Hematopoietic multipotent progenitor cell treated with erythropoietin and hydrocortisone succinate and interleukin-3 and kit ligand, for 17 days (in vitro differentiated cells): Measurements from ENCODE around the gene PLEKHG4.

Experiments
- DNase-seq: peaks from one replicate; pipeline ENCODE4 v3.0.0-alpha.2; 2015; ENCODE audit warnings: low spot score

The PLEKHG4 gene

DNA sequence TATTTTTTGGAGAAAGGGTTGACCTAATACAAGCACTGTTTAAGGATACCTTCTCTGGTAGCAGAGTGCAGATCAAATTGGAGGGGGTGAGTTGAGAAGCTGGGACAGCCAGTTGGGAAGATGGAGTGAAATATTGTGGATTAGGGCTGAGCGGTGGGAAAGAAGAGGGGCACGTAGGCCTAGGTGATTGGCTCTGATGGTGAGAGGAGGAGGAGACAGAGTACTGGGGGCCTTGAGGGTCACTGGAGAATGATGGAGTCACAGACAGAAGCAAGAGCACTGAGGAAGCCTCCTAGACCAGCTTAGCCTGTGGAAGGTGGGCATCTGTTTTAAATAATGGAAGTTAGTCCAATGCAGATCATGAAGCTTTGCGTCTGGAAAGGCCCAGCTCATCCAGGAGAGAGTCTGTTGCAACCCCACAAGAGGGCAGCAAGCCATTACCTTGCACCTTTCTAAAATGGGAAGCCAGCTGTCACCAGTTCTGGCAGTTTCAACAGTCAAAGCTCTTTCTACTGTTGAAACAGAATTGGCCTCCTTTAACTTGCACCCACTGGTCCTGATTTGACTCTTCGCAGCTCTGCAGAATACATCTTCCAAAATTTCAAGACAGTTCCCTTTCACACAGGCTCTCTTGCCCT, 18.8 kb upstream of the PLEKHG4 start:
- peak; percentile 80 for DNase-seq

GRCh38 chr16:67263201-67263600, 16.1 kb upstream of the PLEKHG4 start:
- no peak for DNase-seq

DNA sequence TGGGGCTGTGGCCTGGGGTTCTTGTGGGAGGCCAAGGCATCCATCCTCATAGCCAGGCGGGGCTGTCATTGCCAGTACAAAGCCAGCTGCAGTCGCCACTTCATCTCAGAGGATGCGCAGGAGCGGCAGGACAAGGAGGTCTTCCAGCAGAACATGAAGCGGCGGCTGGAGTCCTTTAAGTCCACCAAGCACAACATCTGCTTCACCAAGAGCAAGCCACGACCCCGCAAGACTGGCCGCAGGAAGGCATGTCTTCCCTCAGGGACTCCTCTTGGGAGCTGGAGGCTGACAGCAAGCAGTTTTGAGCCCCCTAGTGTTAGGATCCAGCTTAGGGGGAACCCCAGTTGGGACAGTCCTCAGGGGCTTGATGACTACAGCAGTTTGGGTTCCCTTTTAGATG, 15.1 kb upstream of the PLEKHG4 start:
- DNase-seq = no peak

- DNase-seq = no peak
Measured at GRCh38 chr16:67264866-67265265, 14.5 kb upstream of the PLEKHG4 start.

DNA sequence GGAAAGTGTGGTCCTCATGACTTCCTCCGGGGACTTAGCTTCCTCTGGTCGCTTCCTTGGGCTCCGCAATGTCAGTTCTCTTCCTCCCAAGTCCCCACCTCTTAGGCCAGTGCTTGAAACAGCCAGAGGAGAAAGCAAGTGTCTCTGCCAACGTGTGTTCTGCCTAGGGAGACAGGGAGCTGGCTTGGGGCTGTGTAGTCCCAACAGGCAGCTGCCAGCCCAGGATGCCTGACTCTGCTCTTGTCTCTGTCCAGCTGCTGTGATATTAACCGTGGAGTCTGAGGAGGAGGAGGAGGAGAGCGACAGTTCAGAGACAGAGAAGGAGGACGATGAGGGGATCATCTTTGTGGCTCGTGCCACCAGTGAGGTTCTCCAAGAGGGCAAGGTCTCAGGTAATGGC, 13.5 kb upstream of the PLEKHG4 start:
- DNase-seq = no peak

DNA sequence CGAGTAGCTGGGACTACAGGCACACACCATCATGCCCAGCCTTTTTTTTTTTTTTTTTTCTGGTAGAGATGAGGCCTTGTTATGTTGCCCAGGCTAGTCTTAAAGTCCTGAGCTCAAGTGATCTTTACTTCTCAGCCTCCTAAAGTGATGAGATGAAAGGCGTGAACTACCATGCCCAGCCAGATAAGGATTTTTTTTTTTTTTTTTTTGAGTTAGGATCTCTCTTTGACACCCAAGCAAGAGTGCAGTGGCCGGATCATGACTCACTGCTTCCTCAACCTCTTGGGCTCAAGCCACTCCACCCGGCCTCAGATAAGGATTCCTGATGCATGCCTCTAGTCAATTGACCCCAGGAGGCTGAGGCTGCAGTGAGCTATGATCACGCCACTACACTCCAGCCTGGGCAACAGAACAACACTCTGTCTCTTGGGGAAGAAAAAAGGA, 11.2 kb upstream of the PLEKHG4 start:
- DNase-seq = peak; percentile 94

DNA sequence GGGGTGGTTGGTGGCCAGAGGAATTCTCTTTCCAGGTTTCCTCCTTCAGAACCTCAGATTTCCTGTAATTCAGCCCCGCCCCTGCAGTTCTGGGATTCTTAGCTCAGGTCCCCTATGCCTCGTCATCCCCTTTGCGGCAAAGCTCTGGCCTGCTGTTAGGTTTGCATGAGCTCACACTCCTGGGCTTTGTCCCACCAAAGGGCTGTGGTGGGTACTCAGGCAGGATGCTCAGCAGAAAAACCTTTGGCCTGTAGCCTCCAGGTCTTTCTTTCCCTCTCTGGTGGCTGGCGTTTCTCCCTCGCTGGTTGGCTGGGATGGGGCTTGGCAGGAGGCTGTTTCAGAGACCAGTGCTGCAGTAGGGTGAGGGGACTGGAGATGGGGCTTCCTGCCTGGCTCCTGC, 9.6 kb upstream of the PLEKHG4 start:
- DNase-seq = no peak

- no peak for DNase-seq
Measured at GRCh38 chr16:67270931-67271338, 8.4 kb upstream of the PLEKHG4 start.

GRCh38 chr16:67271446-67271845, 7.9 kb upstream of the PLEKHG4 start:
- no peak for DNase-seq

GRCh38 chr16:67275321-67275720, 4.0 kb upstream of the PLEKHG4 start:
- no peak for DNase-seq

DNA sequence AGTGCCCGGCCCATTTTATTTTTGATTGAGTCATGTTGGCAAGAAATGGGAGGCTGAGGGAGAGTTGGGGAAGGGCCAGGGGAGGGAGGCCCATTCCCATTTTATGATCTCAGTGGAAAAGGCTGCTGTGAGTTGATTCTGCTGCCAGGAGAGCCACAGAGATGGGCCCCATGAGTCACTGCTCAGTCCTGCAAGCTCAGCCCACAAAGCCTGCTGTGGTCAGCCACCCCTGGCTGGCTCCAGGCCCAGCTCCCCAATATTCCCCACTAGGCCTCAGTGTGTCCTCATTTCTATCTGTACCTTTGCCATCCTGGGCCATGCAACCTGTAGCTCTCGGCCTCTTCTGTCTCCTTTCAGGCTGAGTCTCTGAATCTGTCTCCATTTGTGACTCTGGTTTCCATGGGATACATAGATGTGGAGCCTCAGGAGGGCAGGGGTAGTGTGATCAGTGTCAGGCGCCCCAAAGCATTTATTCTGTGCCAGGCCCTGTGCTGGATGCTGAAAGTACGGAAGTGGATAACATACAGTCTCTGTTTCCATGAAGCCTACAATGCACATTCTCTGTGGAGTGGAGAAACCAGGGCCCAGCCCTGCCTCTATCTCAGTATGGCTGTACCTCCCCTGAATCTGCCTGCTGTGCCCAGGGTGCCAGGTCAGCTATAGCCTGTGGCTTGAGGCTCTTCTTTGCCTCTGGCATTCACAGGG, 1.9 kb upstream of the PLEKHG4 start:
- peak; percentile 45 for DNase-seq

DNA sequence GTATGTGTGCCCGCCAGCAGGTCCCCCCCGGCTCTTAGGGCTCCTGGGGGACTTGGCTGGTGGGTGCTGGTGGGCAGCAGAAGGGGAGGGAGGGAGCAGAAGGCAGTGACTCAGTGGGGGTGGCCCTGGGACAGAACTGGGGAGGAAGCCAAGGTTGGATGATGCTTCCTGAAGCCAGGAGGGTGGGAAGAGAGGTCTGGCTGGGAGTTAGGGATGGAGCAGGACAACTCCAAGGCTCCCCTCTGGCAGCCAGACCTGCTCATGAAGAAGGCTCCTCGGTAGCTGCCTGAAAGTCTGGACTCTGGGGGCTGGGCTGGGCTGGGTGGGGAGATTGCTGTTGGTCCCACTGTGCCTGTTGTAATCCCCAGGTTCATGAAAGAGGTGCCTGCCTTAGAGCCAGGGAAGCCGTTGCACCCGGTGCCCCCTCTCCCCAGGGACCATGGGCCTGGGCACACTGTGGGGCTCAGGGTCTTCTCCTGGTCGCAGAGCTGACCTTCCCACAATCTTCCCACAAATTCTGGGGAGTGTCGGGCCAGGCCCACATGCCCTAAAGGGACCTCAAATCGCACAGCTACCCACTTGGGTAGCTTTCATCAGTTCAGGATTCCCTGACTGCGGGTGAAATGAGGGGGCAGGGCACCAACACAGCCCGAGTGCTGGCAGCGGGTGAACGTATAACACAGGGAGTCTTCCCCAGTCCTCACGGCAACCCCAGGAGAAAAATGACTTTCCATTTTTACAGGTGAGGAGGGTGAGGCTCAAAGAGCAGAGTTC, 1.1 kb upstream of the PLEKHG4 start:
- DNase-seq = no peak

- DNase-seq = peak; percentile 57
Measured at GRCh38 chr16:67278773-67279295, 498 bp upstream of the PLEKHG4 start.

DNA sequence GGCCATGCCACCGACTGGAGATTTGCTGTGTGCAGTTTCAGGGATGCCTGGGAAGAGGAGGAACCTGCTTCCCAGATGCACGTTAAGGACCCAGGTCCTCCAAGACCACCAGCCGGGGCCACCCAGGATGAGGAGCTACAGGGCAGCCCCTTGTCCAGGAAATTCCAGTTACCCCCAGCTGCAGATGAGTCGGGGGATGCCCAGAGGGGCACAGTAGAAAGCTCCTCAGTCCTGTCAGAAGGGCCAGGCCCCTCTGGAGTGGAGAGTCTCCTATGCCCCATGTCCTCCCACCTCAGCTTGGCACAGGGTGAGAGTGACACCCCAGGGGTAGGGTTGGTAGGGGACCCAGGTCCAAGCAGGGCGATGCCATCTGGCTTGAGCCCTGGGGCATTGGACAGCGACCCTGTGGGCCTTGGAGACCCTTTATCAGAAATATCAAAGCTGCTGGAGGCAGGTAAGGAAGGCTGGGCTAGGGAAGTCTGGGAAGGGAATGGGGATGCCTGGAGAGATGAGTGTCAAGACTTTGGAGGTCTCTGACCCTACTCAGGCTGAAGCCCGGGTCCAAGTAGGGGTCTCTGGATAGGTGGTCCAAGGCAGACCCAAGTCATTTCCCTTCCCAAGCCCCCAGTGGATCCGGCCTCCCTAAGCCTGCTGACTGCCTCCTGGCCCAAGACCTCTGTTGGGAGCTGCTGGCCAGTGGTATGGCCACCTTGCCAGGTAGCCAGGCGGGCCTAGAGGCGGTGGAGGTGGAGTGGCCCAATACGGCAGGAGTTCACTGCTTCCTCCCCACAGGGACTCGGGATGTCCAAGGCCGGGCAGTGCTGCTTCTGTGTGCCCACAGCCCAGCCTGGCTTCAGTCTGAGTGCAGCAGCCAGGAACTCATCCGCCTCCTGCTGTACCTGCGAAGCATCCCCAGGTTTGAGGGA, 1.0 kb downstream of the PLEKHG4 start:
- DNase-seq = no peak

DNA sequence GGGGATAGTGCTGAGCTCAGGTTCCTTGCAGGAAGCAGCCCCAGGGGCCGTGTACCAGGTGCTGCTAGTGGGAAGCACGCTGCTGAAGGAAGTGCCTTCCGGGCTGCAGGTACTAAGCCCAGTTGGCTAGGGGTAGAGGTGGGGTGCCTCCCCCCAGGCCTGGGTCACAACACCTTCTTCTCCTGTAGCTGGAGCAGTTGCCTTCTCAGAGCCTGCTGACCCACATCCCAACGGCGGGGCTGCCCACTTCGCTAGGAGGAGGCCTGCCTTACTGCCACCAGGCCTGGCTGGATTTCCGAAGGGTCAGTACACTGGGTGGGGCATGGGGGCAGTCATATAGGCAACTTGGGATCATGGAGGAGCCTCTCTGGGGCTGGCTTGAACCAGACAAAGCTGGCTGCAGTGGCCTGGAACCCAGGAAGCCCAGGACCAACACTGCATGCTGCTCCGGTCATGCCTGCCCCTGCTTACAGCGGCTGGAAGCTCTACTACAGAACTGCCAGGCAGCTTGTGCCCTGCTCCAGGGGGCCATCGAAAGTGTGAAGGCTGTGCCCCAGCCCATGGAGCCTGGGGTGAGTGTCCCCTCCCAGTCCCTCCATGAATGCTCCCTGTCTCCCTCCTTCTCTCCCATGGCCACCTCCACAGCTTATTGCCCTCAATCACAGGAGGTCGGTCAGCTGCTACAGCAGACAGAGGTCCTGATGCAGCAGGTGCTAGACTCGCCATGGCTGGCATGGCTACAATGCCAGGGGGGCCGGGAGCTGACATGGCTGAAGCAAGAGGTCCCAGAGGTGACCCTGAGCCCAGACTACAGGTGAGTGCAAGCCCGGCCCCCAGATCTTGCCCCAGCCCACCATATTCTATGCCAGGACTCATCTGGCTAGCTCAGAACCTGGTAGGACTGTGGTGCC, 2.5 kb downstream of the PLEKHG4 start:
- DNase-seq = no peak

GRCh38 chr16:67282447-67282805, 3.1 kb downstream of the PLEKHG4 start:
- DNase-seq = no peak

- no peak for DNase-seq
Measured at GRCh38 chr16:67283039-67283825, 3.9 kb downstream of the PLEKHG4 start.

DNA sequence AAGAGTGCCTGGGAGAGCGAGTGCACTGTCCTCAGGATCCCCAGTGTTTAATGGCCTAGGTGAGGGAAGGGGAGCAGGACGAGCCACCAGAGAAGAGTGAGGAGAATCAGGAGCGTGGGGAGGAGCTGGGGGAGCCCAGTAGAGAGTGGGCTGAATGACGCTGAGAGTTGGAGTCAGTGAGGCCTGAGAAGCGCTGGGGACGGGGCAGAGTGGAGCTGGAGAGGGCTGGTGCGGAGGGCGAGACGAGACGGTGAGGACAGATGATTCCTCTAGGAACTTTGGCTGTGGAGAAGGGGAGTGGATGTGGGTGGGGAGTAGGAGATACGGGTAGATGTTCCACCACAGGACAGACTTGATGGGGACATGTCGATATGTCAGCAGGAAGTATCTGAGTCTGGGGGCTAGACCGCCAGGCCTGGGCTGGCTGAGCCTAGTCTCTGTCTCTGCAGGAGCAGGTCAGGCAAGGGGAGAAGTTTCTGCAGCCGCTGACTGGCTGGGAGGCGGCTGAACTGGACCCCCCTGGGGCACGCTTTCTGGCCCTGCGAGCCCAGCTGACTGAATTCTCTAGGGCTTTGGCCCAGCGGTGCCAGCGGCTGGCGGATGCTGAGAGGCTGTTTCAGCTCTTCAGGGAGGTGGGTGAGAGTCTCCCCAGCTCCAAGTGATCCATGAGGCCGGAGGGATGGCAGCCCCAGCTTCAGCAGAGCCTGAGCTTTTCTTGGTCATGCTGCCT, 4.7 kb downstream of the PLEKHG4 start:
- no peak for DNase-seq
